Measurements from ENCODE around the gene SORL1. TPM values are rescaled to one million over a fixed set of nuclear protein-coding genes. Genes with fewer than 3 reads are reported as not detected.

SORL1 gene
- total and polyA plus RNA-seq, 2 donors from 2014 or later: 15.2 to 74.2 TPM

GRCh38 chr11:121661880-121662486, 209.9 kb downstream of the SORL1 start:
- Histone ChIP-seq H3K4me1 (ENCODE audit: control insufficient read depth in 2 of 3, insufficient read depth in 2 of 3, low read depth in 1 of 3, low read length in 3 of 3) (no peaks in the 10 kb centered on the region), H3K4me3 (ENCODE audit: low read length in 3 of 3) (no peak overlapping the region), H3K27me3 (ENCODE audit: control insufficient read depth, insufficient read depth, low read length) (no peaks in the 10 kb centered on the region), H3K9ac (ENCODE audit: low read length in 3 of 3) (no peak overlapping the region), H3K9me3 (ENCODE audit: control insufficient read depth in 2 of 3, insufficient read depth in 1 of 3, low read length in 3 of 3) (no peaks in the 10 kb centered on the region), H3K27ac (ENCODE audit: low read depth in 2 of 2, low read length in 2 of 2) (no peak overlapping the region), H3K36me3 (ENCODE audit: control insufficient read depth in 2 of 3, insufficient read depth in 3 of 3, low read length in 3 of 3) (no peaks in the 10 kb centered on the region)
- no peak for TF ChIP-seq CTCF (IDR thresholded peaks at IDR 0.05; ENCODE audit: borderline replicate concordance, extremely low read depth, insufficient read depth)
- peak in 2 of 5 donors; percentile 12 to 47 for DNase-seq
- no peak for FAIRE-seq
- intact Hi-C loops (cut with DNase I): no loop called here

GRCh38 chr11:121664144-121664543, 212.0 kb downstream of the SORL1 start:
- intact Hi-C loops (cut with DNase I): no loop called here
- no peak for FAIRE-seq
- H3K4me3 ChIP-seq (ENCODE audit: low read length in 3 of 3): no peak overlapping the region

GRCh38 chr11:121665206-121665838, 213.2 kb downstream of the SORL1 start:
- DNase-seq: no peak
- no peak overlapping the region for H3K4me3 ChIP-seq (ENCODE audit: low read length in 3 of 3)
- no peak for FAIRE-seq
- no peak overlapping the region for H3K27ac ChIP-seq (ENCODE audit: low read depth in 2 of 2, low read length in 2 of 2)
- H3K27me3 ChIP-seq (ENCODE audit: control insufficient read depth, insufficient read depth, low read length): no peaks in the 10 kb centered on the region
- intact Hi-C loops (cut with DNase I): no loop called here
- no peak for TF ChIP-seq CTCF (IDR thresholded peaks at IDR 0.05; ENCODE audit: borderline replicate concordance, extremely low read depth, insufficient read depth)
- no peaks in the 10 kb centered on the region for H3K36me3 ChIP-seq (ENCODE audit: control insufficient read depth in 2 of 3, insufficient read depth in 3 of 3, low read length in 3 of 3)
- H3K9me3 ChIP-seq (ENCODE audit: control insufficient read depth in 2 of 3, insufficient read depth in 1 of 3, low read length in 3 of 3): no peaks in the 10 kb centered on the region
- no peak overlapping the region for H3K9ac ChIP-seq (ENCODE audit: low read length in 3 of 3)
- no peaks in the 10 kb centered on the region for H3K4me1 ChIP-seq (ENCODE audit: control insufficient read depth in 2 of 3, insufficient read depth in 2 of 3, low read depth in 1 of 3, low read length in 3 of 3)

More at GRCh38 chr11:121664144-121664543, 212.0 kb downstream of the SORL1 start:
- H3K27me3 ChIP-seq (ENCODE audit: control insufficient read depth, insufficient read depth, low read length): no peaks in the 10 kb centered on the region
- no peak overlapping the region for H3K9ac ChIP-seq (ENCODE audit: low read length in 3 of 3)
- no peaks in the 10 kb centered on the region for H3K9me3 ChIP-seq (ENCODE audit: control insufficient read depth in 2 of 3, insufficient read depth in 1 of 3, low read length in 3 of 3)
- no peak for TF ChIP-seq CTCF (IDR thresholded peaks at IDR 0.05; ENCODE audit: borderline replicate concordance, extremely low read depth, insufficient read depth)
- no peak overlapping the region for H3K27ac ChIP-seq (ENCODE audit: low read depth in 2 of 2, low read length in 2 of 2)
- H3K36me3 ChIP-seq (ENCODE audit: control insufficient read depth in 2 of 3, insufficient read depth in 3 of 3, low read length in 3 of 3): no peaks in the 10 kb centered on the region
- DNase-seq: no peak
- no peaks in the 10 kb centered on the region for H3K4me1 ChIP-seq (ENCODE audit: control insufficient read depth in 2 of 3, insufficient read depth in 2 of 3, low read depth in 1 of 3, low read length in 3 of 3)
